Measurements from ENCODE around the gene RPA4. TPM values are rescaled to one million over a fixed set of nuclear protein-coding genes. Genes with fewer than 3 reads are reported as not detected.

Gene RPA4
- total RNA-seq, 2 experiments from 2014 or later = 0.38 TPM

DNA sequence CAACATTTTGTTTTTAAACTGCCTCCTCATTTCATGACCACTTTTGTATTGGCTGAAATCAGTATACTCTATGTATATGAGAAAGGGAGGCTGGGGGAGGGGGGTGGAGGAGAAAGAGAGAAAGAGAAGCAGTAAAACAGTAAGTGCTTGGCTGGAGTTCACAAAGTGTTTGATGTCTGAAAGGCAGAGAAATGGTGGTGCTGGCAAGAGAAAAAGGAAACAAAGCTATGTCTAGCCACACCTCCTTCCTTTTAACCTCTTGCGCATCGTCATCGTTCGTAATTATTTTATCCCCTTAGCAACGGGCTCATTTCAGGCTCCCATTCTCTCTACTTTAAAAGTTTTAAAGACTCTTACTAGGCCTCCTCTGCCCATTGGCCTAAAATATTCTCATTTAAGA lies 25.6 kb downstream of the RPA4 start:
- POLR2A ChIA-PET = no interaction called here
- ATAC-seq (peak; percentile 13), DNase-seq (no peak)
- no peak for TF ChIP-seq CTCF (IDR thresholded peaks at IDR 0.05)
- peaks cover 2% of the 10 kb centered on the region for H3K4me1 Mint-ChIP-seq (ENCODE audit: low read depth)
- H3K4me3 Mint-ChIP-seq = no peak overlapping the region
- no peak overlapping the region for H3K27ac Mint-ChIP-seq
- no peaks in the 10 kb centered on the region for H3K27me3 Mint-ChIP-seq
- no peaks in the 10 kb centered on the region for H3K36me3 Mint-ChIP-seq (ENCODE audit: low read depth)
- H3K9me3 Mint-ChIP-seq = no peaks in the 10 kb centered on the region
- intact Hi-C loops (cut with micrococcal nuclease) = no loop called here
- CTCF ChIA-PET = no interaction called here

DNA sequence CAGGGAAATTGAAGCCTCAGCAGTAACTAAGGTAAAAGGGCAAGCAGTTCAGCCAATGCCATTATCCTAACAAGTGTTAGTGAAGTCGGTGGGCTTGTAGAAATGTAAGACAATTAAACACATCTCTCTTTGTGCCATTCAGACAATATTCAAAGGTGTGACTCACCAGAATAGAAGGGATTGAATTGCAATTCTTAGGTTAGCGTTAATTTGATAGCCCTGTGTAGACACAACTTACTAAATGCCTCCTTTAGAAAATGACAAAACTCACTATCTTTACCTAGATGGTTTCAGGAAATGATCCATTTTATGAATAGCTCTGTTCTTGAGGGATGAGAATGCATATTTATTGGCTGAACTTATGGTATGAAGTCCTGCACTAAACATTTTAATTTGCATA lies 35.2 kb downstream of the RPA4 start:
- H3K27ac Mint-ChIP-seq = no peak overlapping the region
- peaks cover 2% of the 10 kb centered on the region for H3K9me3 Mint-ChIP-seq
- intact Hi-C loops (cut with micrococcal nuclease) = no loop called here
- TF ChIP-seq CTCF (IDR thresholded peaks at IDR 0.05) = no peak
- no peak for DNase-seq
- ChIA-PET CTCF (no interaction called here), POLR2A (no interaction called here)
- H3K4me3 Mint-ChIP-seq = no peak overlapping the region
- H3K4me1 Mint-ChIP-seq (ENCODE audit: low read depth) = peaks cover 2% of the 10 kb centered on the region
- no peaks in the 10 kb centered on the region for H3K27me3 Mint-ChIP-seq
- ATAC-seq = no peak
- H3K36me3 Mint-ChIP-seq (ENCODE audit: low read depth) = peaks cover 2% of the 10 kb centered on the region

DNA sequence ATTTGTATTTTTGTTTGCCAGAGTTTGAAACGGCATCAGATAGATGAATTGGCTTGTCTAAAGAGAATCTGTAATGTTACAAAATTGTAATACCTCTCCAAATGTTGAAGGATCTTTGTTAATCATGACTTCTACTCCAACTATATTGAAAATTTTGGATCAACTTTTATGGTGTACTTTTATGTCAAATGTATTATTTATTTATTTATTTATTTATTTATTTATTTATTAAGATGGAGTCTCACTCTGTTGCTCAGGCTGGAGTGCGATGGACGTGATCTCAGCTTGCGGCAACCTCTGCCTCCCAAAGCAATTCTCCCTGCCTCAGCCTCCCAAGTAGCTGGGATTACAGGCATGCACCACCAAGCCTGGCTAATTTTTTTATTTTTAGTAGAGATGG lies 36.0 kb downstream of the RPA4 start:
- DNase-seq (no peak), ATAC-seq (no peak)
- TF ChIP-seq CTCF (IDR thresholded peaks at IDR 0.05) = no peak
- Mint-ChIP-seq H3K4me1 (ENCODE audit: low read depth) (no peaks in the 10 kb centered on the region), H3K27ac (no peak overlapping the region), H3K27me3 (no peaks in the 10 kb centered on the region), H3K4me3 (no peak overlapping the region), H3K9me3 (peaks cover 2% of the 10 kb centered on the region), H3K36me3 (ENCODE audit: low read depth) (peaks cover 2% of the 10 kb centered on the region)
- intact Hi-C loops (cut with micrococcal nuclease) = no loop called here
- POLR2A ChIA-PET = no interaction called here
- CTCF ChIA-PET = no interaction called here

- POLR2A ChIA-PET = no interaction called here
- intact Hi-C loops (cut with micrococcal nuclease) = no loop called here
- Mint-ChIP-seq H3K27me3 (no peaks in the 10 kb centered on the region), H3K27ac (no peak overlapping the region), H3K4me3 (no peak overlapping the region), H3K9me3 (peaks cover 2% of the 10 kb centered on the region), H3K4me1 (ENCODE audit: low read depth) (no peaks in the 10 kb centered on the region), H3K36me3 (ENCODE audit: low read depth) (peaks cover 5% of the 10 kb centered on the region)
- DNase-seq (no peak), ATAC-seq (no peak)
- TF ChIP-seq CTCF (IDR thresholded peaks at IDR 0.05) = no peak
- CTCF ChIA-PET = no interaction called here
These were observed 40.9 kb downstream of the RPA4 start for GRCh38 chrX:96924581-96924980.

DNA sequence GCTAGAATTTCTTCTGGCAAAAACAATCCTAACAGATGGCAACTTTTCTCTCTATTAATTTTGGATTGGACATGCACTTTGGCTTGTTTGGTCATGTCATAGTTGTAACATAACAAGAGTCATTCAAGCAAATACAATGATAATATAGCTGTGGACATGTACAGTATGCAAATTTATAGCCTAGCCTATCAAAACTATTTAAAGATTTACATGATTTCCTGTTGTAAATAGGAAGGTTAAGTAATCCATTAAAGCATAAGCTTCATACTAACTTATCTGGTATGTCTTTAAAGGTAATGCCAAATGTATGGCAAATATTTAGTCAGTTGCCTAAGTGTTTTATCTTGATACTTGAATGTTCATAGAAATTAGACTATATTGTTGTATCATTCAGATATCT lies 45.3 kb downstream of the RPA4 start:
- no peaks in the 10 kb centered on the region for H3K9me3 Mint-ChIP-seq
- peaks cover 2% of the 10 kb centered on the region for H3K36me3 Mint-ChIP-seq (ENCODE audit: low read depth)
- no peaks in the 10 kb centered on the region for H3K4me1 Mint-ChIP-seq (ENCODE audit: low read depth)
- DNase-seq = no peak
- ChIA-PET CTCF (no interaction called here), POLR2A (no interaction called here)
- H3K27ac Mint-ChIP-seq = no peak overlapping the region
- no peak for ATAC-seq
- TF ChIP-seq CTCF (IDR thresholded peaks at IDR 0.05) = no peak
- no peaks in the 10 kb centered on the region for H3K27me3 Mint-ChIP-seq
- intact Hi-C loops (cut with micrococcal nuclease) = no loop called here
- H3K4me3 Mint-ChIP-seq = no peak overlapping the region

Other genes with a start within 250 kb of the RPA4 start
- 1 to 10 TPM; 8.1 to 8.5 TPM for gene DIAPH2, start 199.1 kb upstream of the RPA4 start, total RNA-seq